Measurements from ENCODE around the gene RAD51B.
"Not testable (repeated sequence)": the region's sequence is repeated elsewhere in the genome, so short reads cannot be mapped to it uniquely, and the experiment has no call there.

The RAD51B gene

GRCh38 chr14:67951529-67952135 lies 132.1 kb downstream of the RAD51B start:
- no peak for DNase-seq

DNA sequence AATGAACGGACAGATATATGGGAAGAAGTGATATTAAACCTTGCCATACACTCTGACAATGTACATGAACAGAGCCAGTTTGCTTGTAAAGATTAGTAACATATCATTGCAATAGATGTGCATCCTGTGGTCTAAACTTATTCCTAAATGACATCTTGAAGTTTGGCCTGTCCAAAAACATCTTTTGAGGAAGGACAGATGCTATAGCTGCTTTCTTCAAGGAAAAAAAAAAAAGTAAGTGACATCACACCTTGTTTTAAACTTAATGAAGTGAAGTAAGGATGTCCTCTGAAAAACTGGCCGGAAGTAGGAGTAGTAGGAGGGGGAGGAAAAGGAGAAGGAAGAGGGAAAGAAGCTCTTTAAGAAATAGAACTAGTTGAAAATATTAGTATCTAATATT lies 132.8 kb downstream of the RAD51B start:
- DNase-seq: no peak

- no peak for DNase-seq
Measured at GRCh38 chr14:67952786-67953185, 133.2 kb downstream of the RAD51B start.

DNA sequence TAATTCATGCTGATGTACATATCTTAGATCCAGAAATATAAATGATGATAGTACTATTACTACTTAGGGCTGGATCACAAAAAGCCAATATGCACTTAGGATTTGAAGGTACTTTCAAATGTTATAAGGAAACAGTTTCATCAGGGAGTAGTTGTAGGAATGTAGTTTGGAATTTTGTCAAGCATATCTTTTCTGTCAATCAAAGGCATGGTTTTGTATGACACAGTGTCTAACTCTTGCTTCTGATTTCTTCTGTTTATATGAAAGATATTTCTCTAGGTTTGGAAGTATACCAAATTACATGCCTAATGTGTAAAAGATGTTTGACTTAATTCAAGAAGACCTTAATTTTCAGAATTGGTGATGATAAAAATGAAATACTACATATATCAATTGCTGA lies 135.7 kb downstream of the RAD51B start:
- no peak for DNase-seq

DNA sequence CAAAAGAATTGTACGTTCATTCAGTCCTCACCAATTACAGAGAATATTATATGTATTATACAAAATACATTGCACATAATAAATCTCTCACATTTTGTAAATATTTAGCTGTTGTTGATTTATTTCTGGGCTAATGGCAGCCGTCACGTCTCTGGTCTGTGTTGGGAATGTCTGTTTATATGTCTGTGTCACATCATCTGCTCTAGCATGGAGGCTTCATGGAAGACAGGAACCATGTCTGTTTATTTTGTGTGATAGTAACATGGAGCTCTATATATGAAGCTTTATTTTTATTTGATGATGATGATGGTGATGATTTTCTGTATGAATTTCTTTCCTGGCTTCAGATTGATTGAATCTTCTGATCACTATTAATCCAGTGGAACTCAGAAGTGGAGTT lies 138.4 kb downstream of the RAD51B start:
- DNase-seq: no peak

GRCh38 chr14:67961676-67962075 lies 142.1 kb downstream of the RAD51B start:
- DNase-seq: no peak

GRCh38 chr14:67962215-67962644 lies 142.7 kb downstream of the RAD51B start:
- DNase-seq: no peak

DNA sequence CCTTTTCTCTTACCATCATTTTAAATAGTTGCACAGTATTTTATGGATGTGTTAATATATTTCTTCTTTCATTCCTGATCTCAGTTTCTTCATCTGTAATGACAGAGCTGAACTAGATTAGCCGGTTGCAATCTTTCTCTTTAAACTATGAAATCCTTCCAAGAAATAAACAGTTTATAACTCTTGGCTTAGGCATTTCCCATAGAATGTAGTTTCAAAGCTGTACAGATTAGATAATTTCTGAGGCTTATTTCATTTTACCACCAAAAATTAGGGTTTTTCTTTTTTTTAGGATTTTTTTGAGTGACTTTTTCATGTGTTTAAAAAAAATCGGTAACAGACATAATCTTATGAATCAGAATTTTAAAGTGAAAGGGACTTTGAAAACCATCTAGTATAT lies 144.0 kb downstream of the RAD51B start:
- no peak for DNase-seq

GRCh38 chr14:67963960-67964812 lies 144.6 kb downstream of the RAD51B start:
- DNase-seq: no peak

GRCh38 chr14:67965696-67966095 lies 146.1 kb downstream of the RAD51B start:
- DNase-seq: no peak

- DNase-seq: no peak
Measured at GRCh38 chr14:67967206-67967605, 147.6 kb downstream of the RAD51B start.

- DNase-seq: not testable (repeated sequence)
Measured at GRCh38 chr14:67967970-67968369, 148.4 kb downstream of the RAD51B start.

- no peak for DNase-seq
Measured at GRCh38 chr14:67970923-67971322, 151.3 kb downstream of the RAD51B start.

DNA sequence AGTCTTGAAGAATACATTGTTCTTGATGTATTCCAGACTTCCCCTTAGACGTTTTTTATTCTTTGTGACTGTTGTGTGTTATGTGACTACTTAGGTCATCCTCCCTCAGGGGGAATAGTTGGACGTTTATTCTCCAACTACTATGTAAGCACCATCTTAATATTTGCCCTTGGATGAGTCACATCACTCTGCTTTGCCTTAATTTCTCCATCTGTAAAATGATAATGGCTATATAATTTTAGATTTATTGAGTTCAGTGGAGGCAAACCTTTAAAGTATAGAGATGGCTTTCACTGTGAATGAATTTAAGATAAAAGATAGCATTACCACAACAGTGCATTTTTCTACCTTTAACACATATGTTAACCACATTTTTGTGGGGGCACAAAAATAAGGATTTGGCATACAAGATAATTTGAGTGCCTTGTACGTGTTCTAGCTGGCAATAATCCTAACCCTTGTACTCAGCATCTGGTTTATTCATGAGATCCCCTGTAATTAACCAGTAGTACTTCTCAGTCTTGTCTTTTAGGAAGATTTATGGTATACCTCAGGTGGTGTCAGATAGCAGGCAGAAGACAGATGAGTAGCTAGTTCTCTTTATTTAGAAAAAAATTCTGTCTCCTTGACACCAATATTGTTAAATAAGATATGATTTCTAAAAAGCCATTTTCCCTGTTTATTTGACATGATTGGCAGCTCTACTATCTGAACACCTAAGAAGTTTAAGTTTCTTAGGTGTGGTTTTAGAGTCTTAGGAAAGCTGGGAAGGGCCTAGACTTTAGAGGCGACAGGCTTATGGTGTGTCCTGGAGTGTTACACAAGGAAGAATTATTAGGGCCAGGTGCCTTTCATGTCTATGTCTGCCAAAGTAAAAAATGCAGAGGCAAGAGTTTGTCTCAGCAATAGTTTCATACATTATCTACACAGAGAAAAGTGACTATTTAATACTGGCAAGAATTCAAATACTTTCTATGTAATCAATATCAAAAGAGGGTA lies 152.3 kb downstream of the RAD51B start:
- DNase-seq: no peak

GRCh38 chr14:67973436-67973835 lies 153.9 kb downstream of the RAD51B start:
- no peak for DNase-seq

- no peak for DNase-seq
Measured at GRCh38 chr14:67975470-67975869, 155.9 kb downstream of the RAD51B start.

DNA sequence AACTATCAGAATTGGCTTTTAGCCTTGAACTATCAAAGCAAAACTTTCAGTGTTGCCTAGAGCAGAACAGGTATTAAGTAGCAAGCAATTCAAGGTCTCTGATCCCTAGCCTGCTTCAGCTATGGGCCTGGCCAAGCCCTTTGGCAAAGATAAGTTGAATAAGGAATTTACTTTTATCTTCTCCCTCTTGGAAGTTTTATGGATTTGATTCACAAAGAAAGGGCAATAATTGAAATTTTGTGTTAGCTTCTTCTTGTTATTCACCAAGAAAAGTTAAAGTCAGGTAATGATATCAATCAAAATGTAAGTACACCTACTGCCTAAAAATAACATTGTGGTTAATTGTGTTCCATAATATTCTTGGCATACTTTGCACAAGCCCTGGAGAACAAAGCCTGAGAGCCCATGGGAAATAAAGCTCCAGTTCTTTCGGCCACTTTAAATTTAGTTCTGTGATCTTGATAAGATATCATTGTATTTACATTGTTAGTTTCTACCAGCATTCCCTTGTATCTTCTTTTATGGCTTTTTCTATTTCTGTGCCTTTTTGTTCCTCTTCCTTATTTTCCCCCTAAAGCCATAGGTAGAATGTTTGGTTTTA lies 158.0 kb downstream of the RAD51B start:
- no peak for DNase-seq

DNA sequence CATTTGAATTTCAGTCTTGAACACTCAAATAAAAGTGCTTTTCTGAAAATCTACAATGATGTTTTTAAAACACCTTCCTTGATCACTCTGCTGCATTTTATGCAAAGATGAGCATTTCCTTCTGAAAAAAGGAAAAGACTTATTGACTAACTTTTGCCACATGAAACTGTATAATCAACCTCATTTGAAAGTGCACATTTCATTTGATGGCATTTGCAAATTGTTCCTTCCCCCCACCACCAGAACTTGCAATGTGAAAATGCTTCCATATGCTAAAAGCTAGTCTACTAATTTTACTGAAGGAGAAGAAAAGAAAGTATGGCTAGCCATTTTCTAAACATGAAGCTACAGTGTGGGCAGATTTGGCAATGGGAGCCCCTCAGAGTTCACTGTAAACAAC lies 159.2 kb downstream of the RAD51B start:
- DNase-seq: no peak

DNA sequence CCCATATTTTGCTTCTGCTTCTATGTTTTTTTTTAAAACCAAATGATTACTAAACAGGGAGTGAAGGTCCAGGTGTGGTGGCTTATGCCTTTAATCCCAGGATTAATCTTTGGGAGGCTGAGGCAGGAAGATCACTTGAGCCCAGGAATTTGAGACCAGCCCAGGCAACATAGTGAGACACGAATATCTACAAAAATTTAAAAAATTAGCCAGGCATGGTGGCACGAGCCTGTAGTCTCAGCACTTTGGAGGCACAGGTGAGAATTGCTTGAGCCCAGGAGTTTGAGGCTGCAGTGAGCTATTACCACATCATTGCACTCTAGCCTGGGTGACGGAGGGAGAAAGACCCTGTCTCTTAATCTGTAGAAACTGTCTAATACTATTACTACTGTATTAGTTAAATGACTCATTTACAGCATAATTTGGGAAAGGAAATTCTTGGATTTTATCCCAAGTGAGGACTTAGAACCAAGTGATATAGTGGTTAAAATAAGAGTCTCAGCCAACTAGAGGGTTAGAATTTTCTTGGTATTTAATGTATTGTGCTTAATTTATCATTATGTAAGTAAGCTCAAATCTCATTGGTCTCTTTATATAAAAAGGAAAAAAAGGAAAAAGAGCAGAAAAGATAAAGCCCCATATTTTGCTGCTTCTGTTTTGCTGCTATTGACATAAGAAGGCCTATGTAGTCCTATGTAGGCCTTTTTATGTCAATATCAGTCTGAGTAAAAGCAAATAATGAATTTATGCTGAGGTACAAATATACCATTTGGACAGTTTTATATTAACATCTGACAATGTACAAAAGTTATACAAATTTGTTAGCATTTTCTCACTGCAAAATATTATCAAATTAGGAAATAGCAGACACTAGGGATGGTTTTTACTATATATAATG lies 163.4 kb downstream of the RAD51B start:
- no peak for DNase-seq

DNA sequence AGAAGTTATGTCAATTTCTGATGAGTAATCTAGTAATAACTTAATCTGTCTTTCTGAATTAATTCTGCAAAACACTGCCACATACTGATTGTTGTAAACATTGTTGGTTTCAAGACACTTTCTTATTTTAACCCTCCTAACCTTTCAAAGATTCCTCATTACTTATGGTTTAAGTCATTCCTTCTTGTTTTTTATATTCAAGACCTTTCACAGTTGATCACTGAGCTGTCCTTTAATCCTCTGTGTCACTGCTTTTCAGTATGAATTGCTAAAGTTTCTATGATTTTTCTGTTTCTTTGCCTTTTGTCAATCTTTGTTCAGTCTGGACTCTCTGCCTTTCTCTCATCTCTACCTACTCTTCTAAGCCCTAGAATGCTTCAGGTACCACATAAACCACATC lies 164.7 kb downstream of the RAD51B start:
- DNase-seq: no peak

DNA sequence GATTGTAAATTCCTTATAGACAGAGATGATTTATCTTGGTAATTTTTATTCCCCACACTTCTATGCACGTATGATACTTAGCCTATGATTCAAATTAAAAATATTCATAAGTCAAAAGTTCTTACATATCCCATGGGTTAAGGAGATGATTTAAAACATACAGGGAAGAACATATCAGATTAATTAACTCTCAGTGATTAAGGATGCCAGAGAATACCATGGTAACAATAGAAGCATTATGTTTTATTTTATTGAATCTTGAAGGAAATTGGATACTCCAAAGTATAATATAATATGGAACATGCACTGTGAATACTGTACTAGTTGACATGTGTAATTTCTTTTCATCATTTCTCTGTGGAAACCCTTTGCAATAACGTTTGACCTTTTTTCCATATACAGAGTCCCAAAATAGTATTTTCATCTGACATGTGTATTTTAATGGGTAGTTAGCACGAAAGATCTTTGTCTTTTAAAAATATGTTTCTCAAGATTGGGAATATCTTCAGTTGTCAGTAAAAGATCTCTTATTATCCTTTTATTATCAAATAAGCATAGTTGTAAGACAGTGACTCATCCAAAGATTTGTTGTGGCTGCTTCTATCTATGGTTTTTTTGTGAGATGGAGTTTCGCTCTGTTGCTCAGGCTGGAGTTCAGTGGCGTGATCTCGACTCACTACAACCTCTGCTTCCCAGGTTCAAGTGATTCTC lies 166.7 kb downstream of the RAD51B start:
- no peak for DNase-seq
